Measurements from ENCODE around the gene CLCN1.

CLCN1 gene

GRCh38 chr7:143331179-143331801 is 15.4 kb downstream of the CLCN1 start:
- DNase-seq (ENCODE audit: low read depth, low spot score): peak; percentile 45

GRCh38 chr7:143334244-143334643 is 18.3 kb downstream of the CLCN1 start:
- DNase-seq (ENCODE audit: low read depth, low spot score): no peak

- DNase-seq (ENCODE audit: low read depth, low spot score): no peak
Measured at GRCh38 chr7:143337216-143337615, 21.3 kb downstream of the CLCN1 start.

GRCh38 chr7:143341842-143342241 is 25.9 kb downstream of the CLCN1 start:
- DNase-seq (ENCODE audit: low read depth, low spot score): no peak

- DNase-seq (ENCODE audit: low read depth, low spot score): no peak
Measured at GRCh38 chr7:143343596-143343995, 27.7 kb downstream of the CLCN1 start.

- DNase-seq (ENCODE audit: low read depth, low spot score): no peak
Measured at GRCh38 chr7:143345428-143345900, 29.6 kb downstream of the CLCN1 start.

- no peak for DNase-seq (ENCODE audit: low read depth, low spot score)
Measured at GRCh38 chr7:143346018-143346417, 30.1 kb downstream of the CLCN1 start.

- DNase-seq (ENCODE audit: low read depth, low spot score): no peak
Measured at GRCh38 chr7:143347950-143348349, 32.0 kb downstream of the CLCN1 start.

GRCh38 chr7:143351060-143351459 is 35.1 kb downstream of the CLCN1 start:
- no peak for DNase-seq (ENCODE audit: low read depth, low spot score)

- DNase-seq (ENCODE audit: low read depth, low spot score): no peak
Measured at GRCh38 chr7:143351574-143351973, 35.7 kb downstream of the CLCN1 start.

- DNase-seq (ENCODE audit: low read depth, low spot score): no peak
Measured at GRCh38 chr7:143352531-143353002, 36.7 kb downstream of the CLCN1 start.

GRCh38 chr7:143354376-143354775 is 38.5 kb downstream of the CLCN1 start:
- no peak for DNase-seq (ENCODE audit: low read depth, low spot score)

- DNase-seq (ENCODE audit: low read depth, low spot score): no peak
Measured at GRCh38 chr7:143354965-143355364, 39.1 kb downstream of the CLCN1 start.

GRCh38 chr7:143355450-143356385 is 39.8 kb downstream of the CLCN1 start:
- peak; percentile 71 for DNase-seq (ENCODE audit: low read depth, low spot score)

GRCh38 chr7:143356414-143357050 is 40.6 kb downstream of the CLCN1 start:
- DNase-seq (ENCODE audit: low read depth, low spot score): no peak

- no peak for DNase-seq (ENCODE audit: low read depth, low spot score)
Measured at GRCh38 chr7:143358626-143359025, 42.7 kb downstream of the CLCN1 start.

GRCh38 chr7:143359771-143360353 is 44.0 kb downstream of the CLCN1 start:
- DNase-seq (ENCODE audit: low read depth, low spot score): no peak

- DNase-seq (ENCODE audit: low read depth, low spot score): no peak
Measured at GRCh38 chr7:143360788-143361551, 45.1 kb downstream of the CLCN1 start.

- DNase-seq (ENCODE audit: low read depth, low spot score): no peak
Measured at GRCh38 chr7:143361552-143362130, 45.7 kb downstream of the CLCN1 start.

GRCh38 chr7:143362131-143363015 is 46.5 kb downstream of the CLCN1 start, which contains the start of gene FAM131B:
TSS of gene FAM131B (minus strand) at chr7:143362713. CDS start at chr7:143362603, 110 bp downstream.
- DNase-seq (ENCODE audit: low read depth, low spot score): no peak

All from brain pericyte (primary cell).